ENCODE results near the gene CSAD. TPM values are rescaled to one million over a fixed set of nuclear protein-coding genes. Genes with fewer than 3 reads are reported as not detected.
A peak's percentile ranks its signal among the peaks of the same experiment; 100 is the strongest.

The CSAD gene
- total RNA-seq, 6 experiments from 2014 or later: 13.9 to 17.1 (median 16.0) TPM

- peaks cover 16% of the 10 kb centered on the region for H3K4me1 Mint-ChIP-seq (ENCODE audit: low read depth)
- no peak overlapping the region for H3K27ac Mint-ChIP-seq
- no peak for DNase-seq
- H3K27me3 Mint-ChIP-seq (ENCODE audit: insufficient read depth): peaks cover 6% of the 10 kb centered on the region
- no peak overlapping the region for H3K4me3 Mint-ChIP-seq
- H3K36me3 Mint-ChIP-seq (ENCODE audit: low read depth): peaks cover 14% of the 10 kb centered on the region; the same call in 1 of the 2 replicates
- H3K9me3 Mint-ChIP-seq: no peaks in the 10 kb centered on the region
- TF ChIP-seq CTCF (IDR thresholded peaks at IDR 0.05): no peak
Observed at GRCh38 chr12:53191096-53191884, 10.6 kb upstream of the CSAD start.

GRCh38 chr12:53190108-53190729 is 9.5 kb upstream of the CSAD start:
- peak; percentile 90 for TF ChIP-seq CTCF (IDR thresholded peaks at IDR 0.05)
- no peak overlapping the region for H3K4me3 Mint-ChIP-seq
- peaks cover 23% of the 10 kb centered on the region for H3K36me3 Mint-ChIP-seq (ENCODE audit: low read depth)
- no peaks in the 10 kb centered on the region for H3K9me3 Mint-ChIP-seq
- H3K27me3 Mint-ChIP-seq (ENCODE audit: insufficient read depth): peaks cover 6% of the 10 kb centered on the region
- H3K27ac Mint-ChIP-seq: peak overlapping the region; percentile 62
- H3K4me1 Mint-ChIP-seq (ENCODE audit: low read depth): peaks cover 18% of the 10 kb centered on the region
- DNase-seq: peak; percentile 37

- no peak overlapping the region for H3K4me3 Mint-ChIP-seq
- 0 out of 2 replicates have a peak, but pooled peaks cover 2% of the 10 kb centered on the region for H3K27me3 Mint-ChIP-seq (ENCODE audit: insufficient read depth)
- no peak for DNase-seq
- no peak for TF ChIP-seq CTCF (IDR thresholded peaks at IDR 0.05)
- H3K9me3 Mint-ChIP-seq: no peaks in the 10 kb centered on the region
- no peak overlapping the region for H3K27ac Mint-ChIP-seq
- peaks cover 36% of the 10 kb centered on the region for H3K36me3 Mint-ChIP-seq (ENCODE audit: low read depth)
- H3K4me1 Mint-ChIP-seq (ENCODE audit: low read depth): peaks cover 31% of the 10 kb centered on the region
Observed at GRCh38 chr12:53187145-53187899, 6.6 kb upstream of the CSAD start.

GRCh38 chr12:53186745-53187144 is 6.0 kb upstream of the CSAD start:
- peaks cover 42% of the 10 kb centered on the region for H3K36me3 Mint-ChIP-seq (ENCODE audit: low read depth)
- H3K4me3 Mint-ChIP-seq: no peak overlapping the region
- no peak for DNase-seq
- H3K27me3 Mint-ChIP-seq (ENCODE audit: insufficient read depth): no peaks in the 10 kb centered on the region
- H3K27ac Mint-ChIP-seq: no peak overlapping the region
- no peaks in the 10 kb centered on the region for H3K9me3 Mint-ChIP-seq
- TF ChIP-seq CTCF (IDR thresholded peaks at IDR 0.05): no peak
- H3K4me1 Mint-ChIP-seq (ENCODE audit: low read depth): peaks cover 37% of the 10 kb centered on the region

GRCh38 chr12:53185582-53186153 is 4.9 kb upstream of the CSAD start:
- TF ChIP-seq CTCF (IDR thresholded peaks at IDR 0.05): peak; percentile 46; the same call in 1 of the 2 replicates
- no peak for DNase-seq
- Mint-ChIP-seq H3K4me1 (ENCODE audit: low read depth) (peaks cover 43% of the 10 kb centered on the region), H3K27me3 (ENCODE audit: insufficient read depth) (no peaks in the 10 kb centered on the region), H3K36me3 (ENCODE audit: low read depth) (peaks cover 48% of the 10 kb centered on the region), H3K9me3 (no peaks in the 10 kb centered on the region), H3K27ac (no peak overlapping the region), H3K4me3 (no peak overlapping the region; the same call in 1 of the 2 replicates)
